ENCODE results near the gene ADAMTS14. TPM values are rescaled to one million over a fixed set of nuclear protein-coding genes. Genes with fewer than 3 reads are reported as not detected.

The ADAMTS14 gene
- total RNA-seq, 2 donors from 2014 or later: 0.24 to 0.37 TPM

- ATAC-seq (replicated peaks in 1 of 2) (no peak), DNase-seq (no peak)
- Mint-ChIP-seq H3K4me1 (ENCODE audit: low read depth) (no peaks in the 10 kb centered on the region), H3K36me3 (ENCODE audit: insufficient read depth in 2 of 2) (no peaks in the 10 kb centered on the region), H3K27me3 (ENCODE audit: low read depth) (no peaks in the 10 kb centered on the region), H3K4me3 (no peak overlapping the region), H3K27ac (no peak overlapping the region), H3K9me3 (no peaks in the 10 kb centered on the region)
Observed at GRCh38 chr10:70750156-70750703, 77.9 kb downstream of the ADAMTS14 start.

- Mint-ChIP-seq H3K27ac (no peak overlapping the region), H3K9me3 (no peaks in the 10 kb centered on the region), H3K4me1 (ENCODE audit: low read depth) (no peaks in the 10 kb centered on the region), H3K36me3 (ENCODE audit: insufficient read depth in 2 of 2) (no peaks in the 10 kb centered on the region), H3K4me3 (no peak overlapping the region), H3K27me3 (ENCODE audit: low read depth) (no peaks in the 10 kb centered on the region)
- ATAC-seq (replicated peaks in 1 of 2) (no peak), DNase-seq (no peak)
Observed at GRCh38 chr10:70751356-70751755, 79.0 kb downstream of the ADAMTS14 start.

GRCh38 chr10:70751991-70752390 lies 79.7 kb downstream of the ADAMTS14 start:
- no peaks in the 10 kb centered on the region for H3K9me3 Mint-ChIP-seq
- ATAC-seq (replicated peaks in 1 of 2) (no peak), DNase-seq (no peak)
- no peaks in the 10 kb centered on the region for H3K36me3 Mint-ChIP-seq (ENCODE audit: insufficient read depth in 2 of 2)
- H3K4me3 Mint-ChIP-seq: no peak overlapping the region
- H3K27ac Mint-ChIP-seq: no peak overlapping the region
- H3K4me1 Mint-ChIP-seq (ENCODE audit: low read depth): no peaks in the 10 kb centered on the region
- no peaks in the 10 kb centered on the region for H3K27me3 Mint-ChIP-seq (ENCODE audit: low read depth)

- DNase-seq (no peak), ATAC-seq (replicated peaks in 1 of 2) (no peak)
- Mint-ChIP-seq H3K27me3 (ENCODE audit: low read depth) (no peaks in the 10 kb centered on the region), H3K27ac (no peak overlapping the region), H3K4me3 (no peak overlapping the region), H3K4me1 (ENCODE audit: low read depth) (no peaks in the 10 kb centered on the region), H3K9me3 (no peaks in the 10 kb centered on the region), H3K36me3 (ENCODE audit: insufficient read depth in 2 of 2) (no peaks in the 10 kb centered on the region)
Observed at GRCh38 chr10:70752571-70752970, 80.3 kb downstream of the ADAMTS14 start.

- no peak overlapping the region for H3K27ac Mint-ChIP-seq
- no peak for DNase-seq
- no peaks in the 10 kb centered on the region for H3K27me3 Mint-ChIP-seq (ENCODE audit: low read depth)
- H3K36me3 Mint-ChIP-seq (ENCODE audit: insufficient read depth in 2 of 2): no peaks in the 10 kb centered on the region
- H3K4me3 Mint-ChIP-seq: no peak overlapping the region
- H3K4me1 Mint-ChIP-seq (ENCODE audit: low read depth): peaks cover under 1% of the 10 kb centered on the region
- ATAC-seq (replicated peaks in 1 of 2): no peak
- H3K9me3 Mint-ChIP-seq: no peaks in the 10 kb centered on the region
Observed at GRCh38 chr10:70753026-70753663, 80.8 kb downstream of the ADAMTS14 start.

GRCh38 chr10:70753841-70754621 lies 81.7 kb downstream of the ADAMTS14 start:
- H3K27me3 Mint-ChIP-seq (ENCODE audit: low read depth): no peaks in the 10 kb centered on the region
- ATAC-seq (replicated peaks in 1 of 2): no peak

GRCh38 chr10:70756700-70757360 lies 84.5 kb downstream of the ADAMTS14 start:
- no peaks in the 10 kb centered on the region for H3K27me3 Mint-ChIP-seq (ENCODE audit: low read depth)
- no peak overlapping the region for H3K27ac Mint-ChIP-seq
- no peaks in the 10 kb centered on the region for H3K36me3 Mint-ChIP-seq (ENCODE audit: insufficient read depth in 2 of 2)
- no peak for ATAC-seq (replicated peaks in 1 of 2)
- no peak overlapping the region for H3K4me3 Mint-ChIP-seq
- no peaks in the 10 kb centered on the region for H3K9me3 Mint-ChIP-seq
- no peak for DNase-seq
- peaks cover 15% of the 10 kb centered on the region for H3K4me1 Mint-ChIP-seq (ENCODE audit: low read depth)

More at GRCh38 chr10:70753841-70754621, 81.7 kb downstream of the ADAMTS14 start:
- peaks cover 9% of the 10 kb centered on the region for H3K4me1 Mint-ChIP-seq (ENCODE audit: low read depth)
- H3K9me3 Mint-ChIP-seq: no peaks in the 10 kb centered on the region
- H3K36me3 Mint-ChIP-seq (ENCODE audit: insufficient read depth in 2 of 2): no peaks in the 10 kb centered on the region
- DNase-seq: no peak
- no peak overlapping the region for H3K27ac Mint-ChIP-seq
- no peak overlapping the region for H3K4me3 Mint-ChIP-seq

- H3K9me3 Mint-ChIP-seq: no peaks in the 10 kb centered on the region
- no peak overlapping the region for H3K4me3 Mint-ChIP-seq
- no peak overlapping the region for H3K27ac Mint-ChIP-seq
- ATAC-seq (replicated peaks in 1 of 2) (no peak), DNase-seq (no peak)
- H3K27me3 Mint-ChIP-seq (ENCODE audit: low read depth): no peaks in the 10 kb centered on the region
- no peaks in the 10 kb centered on the region for H3K36me3 Mint-ChIP-seq (ENCODE audit: insufficient read depth in 2 of 2)
- H3K4me1 Mint-ChIP-seq (ENCODE audit: low read depth): peaks cover 15% of the 10 kb centered on the region
Observed at GRCh38 chr10:70757856-70758255, 85.5 kb downstream of the ADAMTS14 start.

- ATAC-seq (replicated peaks in 1 of 2): peak; percentile 56 to 60
- Mint-ChIP-seq H3K27me3 (ENCODE audit: low read depth) (no peaks in the 10 kb centered on the region), H3K4me1 (ENCODE audit: low read depth) (peaks cover 15% of the 10 kb centered on the region), H3K4me3 (no peak overlapping the region), H3K27ac (peak overlapping the region; percentile 5), H3K9me3 (no peaks in the 10 kb centered on the region), H3K36me3 (ENCODE audit: insufficient read depth in 2 of 2) (no peaks in the 10 kb centered on the region)
- DNase-seq: peak; percentile 68 to 75
Observed at GRCh38 chr10:70758757-70759514, 86.6 kb downstream of the ADAMTS14 start.

GRCh38 chr10:70759781-70760180 lies 87.5 kb downstream of the ADAMTS14 start:
- ATAC-seq (replicated peaks in 1 of 2) (peak; percentile 34 to 54), DNase-seq (peak in 1 of 2 donors; percentile 9)
- Mint-ChIP-seq H3K4me1 (ENCODE audit: low read depth) (peaks cover 15% of the 10 kb centered on the region), H3K27me3 (ENCODE audit: low read depth) (no peaks in the 10 kb centered on the region), H3K36me3 (ENCODE audit: insufficient read depth in 2 of 2) (no peaks in the 10 kb centered on the region), H3K4me3 (no peak overlapping the region), H3K27ac (no peak overlapping the region), H3K9me3 (no peaks in the 10 kb centered on the region)

GRCh38 chr10:70760271-70760787 lies 88.0 kb downstream of the ADAMTS14 start:
- Mint-ChIP-seq H3K4me3 (no peak overlapping the region), H3K36me3 (ENCODE audit: insufficient read depth in 2 of 2) (peaks cover 0 to 3% of the 10 kb centered on the region in 2 donors), H3K9me3 (peaks cover 1 to 2% of the 10 kb centered on the region in 2 donors), H3K4me1 (ENCODE audit: low read depth) (peaks cover 15% of the 10 kb centered on the region), H3K27me3 (ENCODE audit: low read depth) (no peaks in the 10 kb centered on the region), H3K27ac (no peak overlapping the region)
- DNase-seq (no peak), ATAC-seq (replicated peaks in 1 of 2) (no peak)

- Mint-ChIP-seq H3K4me1 (ENCODE audit: low read depth) (peaks cover 15% of the 10 kb centered on the region), H3K9me3 (peaks cover 2 to 5% of the 10 kb centered on the region in 2 donors), H3K4me3 (no peak overlapping the region)
Observed at GRCh38 chr10:70761031-70761601, 88.8 kb downstream of the ADAMTS14 start.

More at GRCh38 chr10:70761031-70761601, 88.8 kb downstream of the ADAMTS14 start:
- no peak for DNase-seq
- Mint-ChIP-seq H3K27ac (no peak overlapping the region), H3K36me3 (ENCODE audit: insufficient read depth in 2 of 2) (peaks cover 0 to 7% of the 10 kb centered on the region in 2 donors), H3K27me3 (ENCODE audit: low read depth) (no peaks in the 10 kb centered on the region)
- ATAC-seq (replicated peaks in 1 of 2): no peak
